Endothelial cell (in vitro differentiated cells): Measurements from ENCODE around the gene TBL1Y. TPM values are rescaled to one million over a fixed set of nuclear protein-coding genes. Genes with fewer than 3 reads are reported as not detected.

Experiments used
- DNase-seq: peaks from one replicate; pipeline ENCODE4 v3.0.0; 2021; ENCODE audit warnings: low spot score
- H3K27ac Mint-ChIP-seq: one replicate; pipeline ENCODE4 v1.8.0; 2021; ENCODE audit warnings: mixed read lengths, inconsistent platforms; ENCODE audit not compliant: unreplicated experiment
- H3K27me3 Mint-ChIP-seq: one replicate; pipeline ENCODE4 v1.8.0; 2021; ENCODE audit warnings: mild to moderate bottlenecking, moderate library complexity, mixed read lengths, inconsistent platforms; ENCODE audit not compliant: unreplicated experiment
- H3K36me3 Mint-ChIP-seq: one replicate; pipeline ENCODE4 v1.8.0; 2021; ENCODE audit warnings: mild to moderate bottlenecking, low read depth, mixed read lengths, inconsistent platforms; ENCODE audit not compliant: unreplicated experiment
- H3K4me1 Mint-ChIP-seq: one replicate; pipeline ENCODE4 v1.8.0; 2021; ENCODE audit warnings: mild to moderate bottlenecking, mixed read lengths, inconsistent platforms; ENCODE audit not compliant: unreplicated experiment
- H3K4me3 Mint-ChIP-seq: one replicate; pipeline ENCODE4 v1.8.0; 2021; ENCODE audit warnings: mild to moderate bottlenecking, mixed read lengths, inconsistent platforms; ENCODE audit not compliant: unreplicated experiment
- H3K9me3 Mint-ChIP-seq: one replicate; pipeline ENCODE4 v1.8.0; 2021; ENCODE audit warnings: mixed read lengths, inconsistent platforms; ENCODE audit not compliant: unreplicated experiment
- CTCF ChIP-seq: fragments of 200-600 bp; sonication (generic); IDR thresholded peaks from one replicate; pipeline ENCODE4 v1.5.0; 2021; ENCODE audit warnings: antibody characterized with exemption; ENCODE audit not compliant: unreplicated experiment
- total RNA-seq: library from RNA; stranded (reverse); fragmentation: NEBNext Ultra II Directional; extraction: Animal tissue kit (Norgen Biotek cat#: 25700); gene quantifications from one replicate; pipeline ENCODE4 v1.2.1, GENCODE V29; 2021; ENCODE audit not compliant: unreplicated experiment

TBL1Y gene
- total RNA-seq, 1 donor from 2014 or later: 0.97 TPM

- Mint-ChIP-seq H3K27me3 (no peaks in the 10 kb centered on the region), H3K4me3 (no peak overlapping the region), H3K9me3 (no peaks in the 10 kb centered on the region), H3K27ac (no peak overlapping the region), H3K36me3 (no peaks in the 10 kb centered on the region), H3K4me1 (no peaks in the 10 kb centered on the region)
- no peak for DNase-seq
- TF ChIP-seq CTCF: no peak
These were observed 205.4 kb downstream of the TBL1Y start for GRCh38 chrY:7115871-7116270.

GRCh38 chrY:7122202-7122601 lies 211.7 kb downstream of the TBL1Y start:
- Mint-ChIP-seq H3K27ac (no peak overlapping the region), H3K4me3 (no peak overlapping the region), H3K9me3 (no peaks in the 10 kb centered on the region), H3K4me1 (no peaks in the 10 kb centered on the region), H3K27me3 (peaks cover 1% of the 10 kb centered on the region), H3K36me3 (no peaks in the 10 kb centered on the region)
- no peak for TF ChIP-seq CTCF
- no peak for DNase-seq

- H3K4me1 Mint-ChIP-seq: no peaks in the 10 kb centered on the region
- no peak for DNase-seq
- H3K27me3 Mint-ChIP-seq: peaks cover 1% of the 10 kb centered on the region
- H3K4me3 Mint-ChIP-seq: no peak overlapping the region
- H3K36me3 Mint-ChIP-seq: no peaks in the 10 kb centered on the region
- no peak for TF ChIP-seq CTCF
- no peak overlapping the region for H3K27ac Mint-ChIP-seq
- H3K9me3 Mint-ChIP-seq: no peaks in the 10 kb centered on the region
These were observed 214.9 kb downstream of the TBL1Y start for GRCh38 chrY:7125136-7126056.

GRCh38 chrY:7128211-7128610 lies 217.7 kb downstream of the TBL1Y start:
- no peaks in the 10 kb centered on the region for H3K36me3 Mint-ChIP-seq
- no peaks in the 10 kb centered on the region for H3K9me3 Mint-ChIP-seq
- no peaks in the 10 kb centered on the region for H3K27me3 Mint-ChIP-seq
- H3K27ac Mint-ChIP-seq: no peak overlapping the region
- no peak for TF ChIP-seq CTCF
- no peak for DNase-seq
- no peak overlapping the region for H3K4me3 Mint-ChIP-seq
- no peaks in the 10 kb centered on the region for H3K4me1 Mint-ChIP-seq

Other genes with a start within 250 kb of the TBL1Y start
- gene AMELY, start 1.1 kb downstream of the TBL1Y start, total RNA-seq: not detected